ENCODE results near the gene P2RY12.
A peak's percentile ranks its signal among the peaks of the same experiment; 100 is the strongest.

Gene P2RY12

GRCh38 chr3:151384741-151385174, at the start of gene P2RY12:
Gene P2RY12, minus strand, starts transcription at chr3:151384753. Its CDS starts 45,908 bp downstream, at chr3:151338845.
- no peak for DNase-seq

- DNase-seq = no peak
Observed at GRCh38 chr3:151432616-151433372, 48.2 kb upstream of the P2RY12 start.

- DNase-seq = peak; percentile 88
Observed at GRCh38 chr3:151431940-151432339, 47.4 kb upstream of the P2RY12 start.

GRCh38 chr3:151430821-151431484, 46.4 kb upstream of the P2RY12 start:
- DNase-seq = no peak

GRCh38 chr3:151428386-151428785, 43.8 kb upstream of the P2RY12 start:
- DNase-seq = no peak

- DNase-seq = no peak
Observed at GRCh38 chr3:151426341-151426657, 41.7 kb upstream of the P2RY12 start.

GRCh38 chr3:151425627-151426340, 41.2 kb upstream of the P2RY12 start:
- DNase-seq = no peak

- DNase-seq = no peak
Observed at GRCh38 chr3:151423091-151423490, 38.5 kb upstream of the P2RY12 start.

GRCh38 chr3:151421938-151422337, 37.4 kb upstream of the P2RY12 start:
- no peak for DNase-seq

- no peak for DNase-seq
Observed at GRCh38 chr3:151419806-151420205, 35.3 kb upstream of the P2RY12 start.

- no peak for DNase-seq
Observed at GRCh38 chr3:151415289-151415688, 30.7 kb upstream of the P2RY12 start.

- no peak for DNase-seq
Observed at GRCh38 chr3:151412989-151413388, 28.4 kb upstream of the P2RY12 start.

GRCh38 chr3:151410891-151411559, 26.5 kb upstream of the P2RY12 start:
- DNase-seq = no peak

GRCh38 chr3:151407928-151408327, 23.4 kb upstream of the P2RY12 start:
- no peak for DNase-seq

- peak; percentile 42 for DNase-seq
Observed at GRCh38 chr3:151404316-151404715, 19.8 kb upstream of the P2RY12 start.

GRCh38 chr3:151403246-151403645, 18.7 kb upstream of the P2RY12 start:
- peak; percentile 88 for DNase-seq

GRCh38 chr3:151402349-151402748, 17.8 kb upstream of the P2RY12 start:
- DNase-seq = no peak

- no peak for DNase-seq
Observed at GRCh38 chr3:151400341-151400740, 15.8 kb upstream of the P2RY12 start.

GRCh38 chr3:151398895-151399294, 14.3 kb upstream of the P2RY12 start:
- no peak for DNase-seq

GRCh38 chr3:151395806-151396205, 11.3 kb upstream of the P2RY12 start:
- DNase-seq = no peak

- no peak for DNase-seq
Observed at GRCh38 chr3:151394611-151395010, 10.1 kb upstream of the P2RY12 start.

GRCh38 chr3:151393941-151394340, 9.4 kb upstream of the P2RY12 start:
- DNase-seq = no peak

GRCh38 chr3:151393146-151393830, 8.7 kb upstream of the P2RY12 start:
- DNase-seq = no peak

Measured in NCI-H226 (cell line).